Kidney epithelial cell (primary cell): Measurements from ENCODE around the gene POLR2F. TPM values are rescaled to one million over a fixed set of nuclear protein-coding genes. Genes with fewer than 3 reads are reported as not detected.

Source experiments
- DNase-seq: peaks from one replicate; pipeline ENCODE4 v3.0.0-alpha.2; 2010; ENCODE audit warnings: low read depth
- H3K27me3 ChIP-seq: 2 replicates; pipeline ENCODE4 v1.6.0; 2011; ENCODE audit warnings: low read length; ENCODE audit not compliant: control insufficient read depth, insufficient read depth
- H3K36me3 ChIP-seq: 2 replicates; pipeline ENCODE4 v1.5.1; 2011; ENCODE audit warnings: low read length; ENCODE audit not compliant: control insufficient read depth, insufficient read depth
- H3K4me3 ChIP-seq: 2 replicates; pipeline ENCODE4 v1.5.1; 2011; ENCODE audit warnings: low read depth, mild to moderate bottlenecking, control low read depth, low read length
- total RNA-seq: library from RNA; depleted of rRNA; stranded (reverse); fragments of >200 nt; gene quantifications from 2 replicates; pipeline ENCODE4 v1.2.3, GENCODE V29; 2015
- TF ChIP-seq, protein P1 (sequence below): IDR thresholded peaks from 2 replicates; pipeline ENCODE4 v1.5.1; 2011; ENCODE audit warnings: mild to moderate bottlenecking, moderate library complexity, low read length, control low read depth, inconsistent platforms; ENCODE audit not compliant: insufficient read depth, poor library complexity, severe bottlenecking

Gene POLR2F
- total RNA-seq, 1 donor from 2014 or later = 79.8 TPM

DNA sequence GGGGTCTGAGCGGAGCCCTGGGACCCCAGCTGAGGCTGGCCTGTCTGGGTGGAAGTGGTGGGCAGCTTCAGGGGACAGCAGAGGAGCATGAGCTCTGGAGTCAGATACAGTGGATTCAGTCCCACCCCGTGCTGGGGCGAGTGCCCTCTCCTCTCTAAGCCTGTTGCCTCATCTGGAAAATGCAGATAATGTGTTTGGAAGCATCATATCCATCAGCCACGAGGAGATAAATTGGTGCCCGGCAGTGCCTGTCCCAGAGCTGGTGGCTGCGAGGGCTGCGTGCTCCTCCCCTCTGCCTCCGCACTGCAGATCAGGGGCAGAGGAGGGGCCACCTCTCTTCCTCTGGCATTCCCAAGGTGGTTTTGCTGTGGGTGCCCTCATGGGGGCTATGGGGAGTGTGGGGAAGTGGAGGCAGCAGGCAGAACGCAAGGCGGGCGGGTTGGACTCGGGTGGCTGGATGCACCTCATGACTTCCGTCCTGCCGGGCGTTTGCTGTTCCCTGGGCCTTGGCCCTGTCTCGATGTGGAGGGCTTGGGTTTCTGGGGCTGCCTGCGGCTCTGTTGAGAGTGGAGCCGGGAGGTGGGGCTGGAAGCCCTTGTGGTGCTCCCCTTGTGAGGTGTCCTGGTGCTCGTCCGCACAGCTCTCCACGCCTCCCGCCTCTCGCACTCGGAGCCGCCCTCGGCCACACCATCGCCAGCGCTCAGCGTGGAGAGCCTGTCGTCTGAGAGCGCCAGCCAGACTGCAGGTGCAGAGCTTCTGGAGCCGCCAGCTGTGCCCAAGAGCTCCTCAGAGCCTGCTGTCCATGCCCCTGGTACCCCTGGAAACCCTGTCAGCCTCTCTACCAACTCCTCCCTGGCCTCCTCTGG lies 26.5 kb upstream of the POLR2F start:
- no peak overlapping the region for H3K4me3 ChIP-seq
- no peaks in the 10 kb centered on the region for H3K27me3 ChIP-seq
- TF ChIP-seq, protein P1, sequence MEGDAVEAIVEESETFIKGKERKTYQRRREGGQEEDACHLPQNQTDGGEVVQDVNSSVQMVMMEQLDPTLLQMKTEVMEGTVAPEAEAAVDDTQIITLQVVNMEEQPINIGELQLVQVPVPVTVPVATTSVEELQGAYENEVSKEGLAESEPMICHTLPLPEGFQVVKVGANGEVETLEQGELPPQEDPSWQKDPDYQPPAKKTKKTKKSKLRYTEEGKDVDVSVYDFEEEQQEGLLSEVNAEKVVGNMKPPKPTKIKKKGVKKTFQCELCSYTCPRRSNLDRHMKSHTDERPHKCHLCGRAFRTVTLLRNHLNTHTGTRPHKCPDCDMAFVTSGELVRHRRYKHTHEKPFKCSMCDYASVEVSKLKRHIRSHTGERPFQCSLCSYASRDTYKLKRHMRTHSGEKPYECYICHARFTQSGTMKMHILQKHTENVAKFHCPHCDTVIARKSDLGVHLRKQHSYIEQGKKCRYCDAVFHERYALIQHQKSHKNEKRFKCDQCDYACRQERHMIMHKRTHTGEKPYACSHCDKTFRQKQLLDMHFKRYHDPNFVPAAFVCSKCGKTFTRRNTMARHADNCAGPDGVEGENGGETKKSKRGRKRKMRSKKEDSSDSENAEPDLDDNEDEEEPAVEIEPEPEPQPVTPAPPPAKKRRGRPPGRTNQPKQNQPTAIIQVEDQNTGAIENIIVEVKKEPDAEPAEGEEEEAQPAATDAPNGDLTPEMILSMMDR = no peak
- DNase-seq = no peak
- peaks cover 8% of the 10 kb centered on the region for H3K36me3 ChIP-seq

DNA sequence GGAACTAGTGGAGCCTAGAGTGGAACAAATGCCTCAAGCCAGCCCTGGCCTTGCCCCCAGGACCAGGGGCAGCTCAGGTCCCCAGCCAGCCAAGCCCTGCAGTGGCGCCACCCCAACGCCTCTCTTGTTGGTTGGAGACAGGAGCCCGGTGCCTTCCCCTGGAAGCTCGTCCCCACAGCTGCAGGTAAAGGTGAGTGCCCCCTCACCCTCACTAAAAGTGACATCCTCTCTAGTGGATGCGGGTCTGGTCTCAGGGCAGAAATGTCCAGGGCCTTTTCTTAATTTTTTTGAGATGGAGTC lies 25.9 kb upstream of the POLR2F start:
- TF ChIP-seq, protein P1 = no peak
- no peak for DNase-seq
- Histone ChIP-seq H3K36me3 (peaks cover 8% of the 10 kb centered on the region), H3K4me3 (no peak overlapping the region), H3K27me3 (no peaks in the 10 kb centered on the region)

DNA sequence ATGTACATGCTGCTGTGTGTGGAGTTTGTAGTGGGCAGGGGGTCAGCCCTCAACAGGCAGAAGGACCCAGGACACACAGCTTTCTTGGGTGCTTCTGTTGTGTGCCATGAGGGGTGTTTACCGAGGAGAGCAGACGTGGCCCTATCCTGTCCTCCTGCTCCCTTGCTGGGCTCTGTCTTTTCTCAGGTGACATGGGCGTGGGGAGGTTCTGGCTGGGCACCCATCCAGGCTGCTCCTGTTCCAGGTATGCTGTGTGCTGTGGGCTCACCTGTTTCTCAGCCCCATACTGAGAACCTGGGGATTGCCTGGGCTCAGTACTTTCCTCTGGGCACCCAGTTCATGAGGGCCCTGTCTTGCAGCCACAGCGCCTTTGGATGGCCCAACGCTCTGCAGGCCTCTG lies 24.1 kb upstream of the POLR2F start:
- Histone ChIP-seq H3K4me3 (no peak overlapping the region), H3K36me3 (peaks cover 7% of the 10 kb centered on the region), H3K27me3 (no peaks in the 10 kb centered on the region)
- TF ChIP-seq, protein P1 = no peak
- DNase-seq = no peak

DNA sequence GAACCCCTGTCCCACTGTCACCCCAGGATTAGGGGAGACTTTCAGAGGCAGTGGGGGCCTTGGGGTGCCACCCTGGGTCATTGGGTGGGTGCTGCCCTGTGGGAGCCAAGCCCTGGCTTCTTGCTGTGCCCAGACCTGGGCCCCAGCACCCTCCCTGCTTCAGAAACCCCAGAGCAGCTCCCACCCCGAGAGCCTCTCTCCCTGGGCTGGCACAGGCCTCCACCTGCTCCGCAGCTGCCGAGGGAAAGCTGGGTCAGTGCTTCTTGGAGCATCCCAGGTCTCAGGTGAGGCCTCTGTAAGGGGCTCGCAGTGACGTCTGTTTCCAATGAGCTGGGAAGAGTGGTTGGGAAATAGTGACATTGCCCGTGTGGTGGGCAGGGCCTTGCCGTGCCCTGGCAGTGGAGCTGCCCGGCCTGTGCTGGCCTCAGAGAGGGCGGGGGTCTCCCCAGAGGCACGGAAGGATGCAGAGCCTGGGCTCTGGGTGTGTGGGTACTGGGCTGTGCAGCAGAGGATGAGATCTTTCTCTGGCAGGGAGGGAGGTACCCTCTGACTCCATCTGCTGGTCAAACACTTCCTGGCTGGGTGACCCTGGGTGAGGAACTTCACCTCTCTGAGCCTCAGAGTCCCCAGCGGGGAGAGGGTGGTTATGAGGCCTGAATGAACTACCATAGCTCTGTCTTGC lies 23.1 kb upstream of the POLR2F start:
- DNase-seq = no peak
- TF ChIP-seq, protein P1 = peak; percentile 57
- peaks cover 7% of the 10 kb centered on the region for H3K36me3 ChIP-seq

DNA sequence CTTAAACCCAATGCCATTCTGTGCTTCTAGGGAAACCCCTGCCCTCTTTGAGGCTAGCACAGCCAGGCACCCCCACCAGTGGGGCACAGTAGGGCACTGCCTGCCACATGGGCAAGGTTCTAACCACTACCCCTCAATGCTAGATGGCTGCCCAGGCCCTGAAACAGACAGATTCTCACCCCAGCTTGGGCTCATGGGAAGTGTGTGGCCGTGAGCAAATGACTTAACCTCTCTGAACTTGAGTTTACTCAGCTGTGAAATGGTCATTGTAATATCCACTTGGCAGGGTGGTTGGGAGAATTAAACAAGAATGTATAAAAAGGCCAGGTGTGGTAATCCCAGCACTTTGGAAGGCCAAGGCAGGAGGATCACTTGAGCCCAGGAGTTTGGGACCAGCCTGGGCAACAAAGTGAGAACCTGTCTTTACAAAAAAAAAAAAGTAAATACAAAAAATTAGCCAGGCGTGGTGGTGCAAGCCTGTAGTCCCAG lies 22.5 kb upstream of the POLR2F start:
- H3K4me3 ChIP-seq = no peak overlapping the region
- TF ChIP-seq, protein P1 = no peak
- H3K36me3 ChIP-seq = peaks cover 7% of the 10 kb centered on the region
- no peak for DNase-seq
- H3K27me3 ChIP-seq = no peaks in the 10 kb centered on the region

More for the DNA sequence above, 23.1 kb upstream of the POLR2F start:
- H3K4me3 ChIP-seq = no peak overlapping the region
- H3K27me3 ChIP-seq = no peaks in the 10 kb centered on the region
